HCT116 (cell line): ENCODE measurements around the gene ZDHHC4. TPM values are rescaled to one million over a fixed set of nuclear protein-coding genes. Genes with fewer than 3 reads are reported as not detected.
"Not testable (repeated sequence)": the region's sequence is repeated elsewhere in the genome, so short reads cannot be mapped to it uniquely, and the experiment has no call there.

ENCODE experiments used
- ATAC-seq: fragments of 200-7000 bp; cut with Tn5 transposase; 2 replicates; pipeline ENCODE4 v1.9.1; 2020; ENCODE audit warnings: mild to moderate bottlenecking, moderate library complexity
- BruUV-seq: library from RNA; stranded (reverse); fragments of 400-500 nt; replicated peaks from 2 replicates; lab custom pipeline; 2021; lab: Mats Ljungman, UMichigan
- CTCF ChIA-PET: fragments of 300-600 bp; sonication (Branson Sonifier 250); formaldehyde crosslinking; loops from one replicate; lab custom pipeline; 2021; ENCODE audit warnings: antibody characterized with exemption; lab: Charles Lee
- POLR2A ChIA-PET: fragments of 300-600, 350-600 bp; sonication (Branson Sonifier 250); formaldehyde crosslinking; loops from one replicate; lab custom pipeline; 2021; ENCODE audit warnings: antibody characterized with exemption; lab: Charles Lee
- RAD21 ChIA-PET, 2 experiments: fragments of 300-600 bp; sonication (Branson Sonifier 250); formaldehyde crosslinking; loops; one replicate each; lab custom pipeline; 2023; ENCODE audit warnings: low total read pairs in 2 of 2; ENCODE audit not compliant: uncharacterized antibody in 2 of 2, unreplicated experiment in 2 of 2, low non-redundant PET in 1 of 2; lab: Charles Lee
- DNase-seq: peaks from one replicate; pipeline ENCODE4 v3.0.0-alpha.2; 2010; ENCODE audit warnings: low read depth, low spot score
- H2AFZ ChIP-seq: fragments of 200-600 bp; shearing (Covaris generic), sonication (generic); 2 replicates; pipeline ENCODE4 v1.6.1; 2017; ENCODE audit warnings: low read depth, mixed run types, mixed read lengths, antibody characterized with exemption, low read length; ENCODE audit not compliant: poor library complexity, severe bottlenecking
- H3K27ac ChIP-seq: 2 replicates; pipeline ENCODE4 v1.5.1; 2012; ENCODE audit warnings: low read depth, low read length
- H3K27me3 ChIP-seq: fragments of 200-600 bp; sonication (generic); 2 replicates; pipeline ENCODE4 v1.6.1; 2016; ENCODE audit warnings: mixed run types, low read length, mixed read lengths; ENCODE audit not compliant: insufficient read depth
- H3K36me3 ChIP-seq, 2 experiments: fragments of 200-500 bp in 1 of 2; fragments of 200-600 bp in 1 of 2; sonication (Bioruptor generic) in 1 of 2; sonication (generic) in 1 of 2; 2 replicates each; pipeline versions ENCODE4 v1.5.1 to v1.6.1; 2014 to 2016; ENCODE audit warnings: low read length in 2 of 2, inconsistent platforms in 1 of 2, mixed read lengths in 1 of 2, mixed run types in 1 of 2; ENCODE audit not compliant: insufficient read depth in 2 of 2, control insufficient read depth in 1 of 2
- H3K4me1 ChIP-seq, 2 experiments: fragments of 200-600 bp in 1 of 2; sonication (generic) in 1 of 2; 2 replicates each; pipeline versions ENCODE4 v1.5.1 to v1.6.1; 2012 to 2017; ENCODE audit warnings: low read length in 2 of 2, inconsistent platforms in 1 of 2, mild to moderate bottlenecking in 1 of 2, mixed read lengths in 1 of 2, mixed run types in 1 of 2, moderate library complexity in 1 of 2; ENCODE audit not compliant: insufficient read depth in 2 of 2, control insufficient read depth in 1 of 2
- H3K4me2 ChIP-seq: fragments of 200-600 bp; sonication (generic); 2 replicates; pipeline ENCODE4 v1.6.1; 2017; ENCODE audit warnings: mixed run types, low read length, mixed read lengths
- H3K4me3 ChIP-seq, 2 experiments: fragments of 200-600 bp in 1 of 2; sonication (generic) in 1 of 2; replicated peaks in 1 of 2; 2 replicates each; pipeline ENCODE4 v1.5.1; 2011 to 2016; ENCODE audit warnings: low read length in 2 of 2, control low read depth in 1 of 2, low read depth in 1 of 2, mild to moderate bottlenecking in 1 of 2, mixed read lengths in 1 of 2, mixed run types in 1 of 2
- H3K79me2 ChIP-seq: fragments of 200-600 bp; sonication (generic); 2 replicates; pipeline ENCODE4 v1.6.1; 2017; ENCODE audit warnings: mild to moderate bottlenecking, mixed run types, low read length, moderate library complexity, mixed read lengths; ENCODE audit not compliant: insufficient read depth
- H3K9ac ChIP-seq: fragments of 200-600 bp; sonication (generic); 2 replicates; pipeline ENCODE4 v1.6.1; 2016; ENCODE audit warnings: low read length, mixed read lengths
- H3K9me2 ChIP-seq: fragments of 200-600 bp; sonication (generic), shearing (Covaris generic); 2 replicates; pipeline ENCODE4 v1.6.1; 2017; ENCODE audit warnings: mixed run types, mild to moderate bottlenecking, moderate library complexity; ENCODE audit not compliant: insufficient read depth
- H3K9me3 ChIP-seq, 2 experiments: fragments of 200-500 bp in 1 of 2; fragments of 200-600 bp in 1 of 2; sonication (Bioruptor generic) in 1 of 2; sonication (generic) in 1 of 2; 2 replicates each; pipeline ENCODE4 v1.6.1; 2014 to 2017; ENCODE audit warnings: low read length in 2 of 2, mixed read lengths in 2 of 2, inconsistent platforms in 1 of 2, low read depth in 1 of 2, mild to moderate bottlenecking in 1 of 2, mixed run types in 1 of 2, moderate library complexity in 1 of 2; ENCODE audit not compliant: control insufficient read depth in 1 of 2, insufficient read depth in 1 of 2
- H4K20me1 ChIP-seq: fragments of 200-600 bp; sonication (generic), shearing (Covaris generic); 2 replicates; pipeline ENCODE4 v1.6.1; 2017; ENCODE audit warnings: mixed run types, mild to moderate bottlenecking, moderate library complexity; ENCODE audit not compliant: insufficient read depth
- ZFX ChIP-seq: fragments of 450-650 bp; IDR thresholded peaks from 2 replicates; pipeline ENCODE4 v1.6.1; 2017
- intact Hi-C: fragments of 100-400 bp; cut with micrococcal nuclease; formaldehyde crosslinking; loops from 2 replicates; pipeline ENCODE4 v1.10.0; 2022
- total RNA-seq: library from RNA; stranded (reverse); gene quantifications from one replicate; pipeline ENCODE4 v1.2.1, GENCODE V29; 2021; ENCODE audit not compliant: unreplicated experiment
- TF ChIP-seq, protein P1 (sequence below), 3 experiments: fragments of 200-600 bp in 1 of 3; sonication (generic) in 1 of 3; IDR thresholded peaks in 2 of 3; conservative IDR thresholded peaks in 1 of 3; 2 replicates each; pipeline ENCODE4 v1.5.1; 2012 to 2017; ENCODE audit warnings: low read depth in 2 of 3, low read length in 2 of 3, antibody characterized with exemption in 1 of 3, borderline replicate concordance in 1 of 3, control low read depth in 1 of 3, mild to moderate bottlenecking in 1 of 3, mixed read lengths in 1 of 3, mixed run types in 1 of 3, moderate library complexity in 1 of 3; ENCODE audit not compliant: insufficient read depth in 1 of 3

ZDHHC4 gene
- total RNA-seq, 1 experiment from 2014 or later: 59.3 TPM

DNA sequence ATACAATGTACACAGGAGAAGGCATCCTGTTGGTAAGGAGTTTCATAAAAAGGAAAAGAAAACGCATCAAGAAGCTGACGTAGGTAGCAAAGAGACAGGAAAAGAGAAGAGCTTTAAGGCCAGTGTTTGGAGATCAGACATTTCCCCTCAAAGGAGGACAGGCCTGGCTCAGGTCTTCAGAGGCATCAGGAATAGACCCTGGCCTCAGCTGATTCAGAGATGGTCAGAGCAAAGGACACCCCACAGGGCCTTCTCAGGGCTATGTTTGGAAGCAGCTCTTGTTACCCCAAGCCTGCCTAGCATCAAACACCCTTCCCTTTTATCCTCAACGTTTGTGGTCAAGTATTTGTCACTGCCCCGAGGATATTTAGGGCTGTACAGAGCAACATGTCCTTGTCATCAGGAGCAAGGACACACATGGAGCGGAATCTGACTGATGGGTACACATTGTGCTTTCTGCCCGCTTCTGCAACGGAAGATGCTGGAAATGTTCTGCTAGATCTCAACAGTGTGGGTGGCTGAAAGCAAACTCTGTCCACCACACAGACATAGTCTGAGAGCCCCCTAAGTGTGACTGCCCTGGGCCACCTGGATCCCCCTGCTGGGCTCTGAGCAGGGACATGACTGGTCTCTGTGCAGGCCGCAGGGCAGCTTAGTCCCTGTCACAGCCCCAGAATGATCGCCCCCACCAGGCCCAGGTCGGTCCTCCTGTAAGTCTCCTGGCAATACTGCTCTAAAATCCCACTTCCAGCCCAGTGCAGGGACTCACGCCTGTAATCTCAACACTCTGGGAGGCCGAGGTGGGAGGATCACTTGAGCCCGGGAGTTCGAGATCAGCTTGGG is 1.0 kb upstream of the ZDHHC4 start:
- H3K36me3 ChIP-seq: peaks cover 0 to 4% of the 10 kb centered on the region in 2 experiments; a peak in 2 of 4 replicates
- no peaks in the 10 kb centered on the region for H3K27me3 ChIP-seq
- H3K9ac ChIP-seq: peak overlapping the region; percentile 82
- ChIA-PET CTCF (interaction anchor here (2.6 kb wide), 1 partner anchor 60 kb away, joined by 12 read pairs; no protein-coding TSS in a partner anchor), POLR2A (interaction anchor here (0.6 kb wide), 1 partner anchor 81 kb away, joined by 3 read pairs; no protein-coding TSS in a partner anchor), RAD21 (no interaction called here)
- TSS peak; percentile 85 for BruUV-seq
- no peak overlapping the region for H2AFZ ChIP-seq
- H3K4me3 ChIP-seq: peak overlapping the region; percentile 69 to 87
- DNase-seq (no peak), ATAC-seq (peak; percentile 32; the same call in 1 of the 2 replicates)
- H3K27ac ChIP-seq: peak overlapping the region; percentile 49
- H3K4me2 ChIP-seq: peak overlapping the region; percentile 96
- TF ChIP-seq, protein P1, sequence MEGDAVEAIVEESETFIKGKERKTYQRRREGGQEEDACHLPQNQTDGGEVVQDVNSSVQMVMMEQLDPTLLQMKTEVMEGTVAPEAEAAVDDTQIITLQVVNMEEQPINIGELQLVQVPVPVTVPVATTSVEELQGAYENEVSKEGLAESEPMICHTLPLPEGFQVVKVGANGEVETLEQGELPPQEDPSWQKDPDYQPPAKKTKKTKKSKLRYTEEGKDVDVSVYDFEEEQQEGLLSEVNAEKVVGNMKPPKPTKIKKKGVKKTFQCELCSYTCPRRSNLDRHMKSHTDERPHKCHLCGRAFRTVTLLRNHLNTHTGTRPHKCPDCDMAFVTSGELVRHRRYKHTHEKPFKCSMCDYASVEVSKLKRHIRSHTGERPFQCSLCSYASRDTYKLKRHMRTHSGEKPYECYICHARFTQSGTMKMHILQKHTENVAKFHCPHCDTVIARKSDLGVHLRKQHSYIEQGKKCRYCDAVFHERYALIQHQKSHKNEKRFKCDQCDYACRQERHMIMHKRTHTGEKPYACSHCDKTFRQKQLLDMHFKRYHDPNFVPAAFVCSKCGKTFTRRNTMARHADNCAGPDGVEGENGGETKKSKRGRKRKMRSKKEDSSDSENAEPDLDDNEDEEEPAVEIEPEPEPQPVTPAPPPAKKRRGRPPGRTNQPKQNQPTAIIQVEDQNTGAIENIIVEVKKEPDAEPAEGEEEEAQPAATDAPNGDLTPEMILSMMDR (IDR thresholded peaks at IDR 0.05 in 2 of 3, conservative IDR thresholded peaks at IDR 0.05 in 1 of 3; ENCODE audit: borderline replicate concordance in 1 of 3, insufficient read depth in 1 of 3, low read depth in 2 of 3, low read length in 2 of 3): peak in 2 of 3 experiments; percentile 6 to 22; a peak in 1 of 6 replicates
- no peak; the same call in 1 of the 2 replicates for TF ChIP-seq ZFX
- H3K79me2 ChIP-seq: peaks cover 22% of the 10 kb centered on the region; the same call in 1 of the 2 replicates
- intact Hi-C loops: no loop called here
- no peaks in the 10 kb centered on the region for H3K9me3 ChIP-seq
- H3K9me2 ChIP-seq: no peaks in the 10 kb centered on the region
- peaks cover 11 to 23% of the 10 kb centered on the region in 2 experiments for H3K4me1 ChIP-seq
- H4K20me1 ChIP-seq: no peaks in the 10 kb centered on the region

DNA sequence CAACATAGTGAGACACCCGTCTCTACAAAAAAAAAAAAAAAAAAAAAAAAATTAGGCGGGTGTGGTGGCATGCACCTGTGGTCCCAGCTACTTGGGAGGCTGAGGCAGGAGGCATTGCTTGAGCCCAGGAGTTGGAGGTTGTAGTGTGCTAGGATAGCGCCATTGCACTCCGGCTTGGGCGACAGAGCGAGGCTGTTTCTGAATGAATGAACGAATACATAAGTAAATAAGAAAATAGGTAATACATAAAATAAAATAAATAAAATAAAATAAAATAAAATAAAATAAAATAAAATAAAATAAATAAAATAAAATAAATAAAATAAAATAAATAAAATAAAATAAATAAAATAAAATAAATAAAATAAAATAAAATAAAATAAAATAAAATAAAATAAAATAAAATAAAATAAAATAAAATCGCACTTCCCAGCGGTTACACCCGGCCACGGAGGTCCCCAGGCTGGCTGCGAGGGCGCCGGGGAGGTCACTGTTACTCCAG is 336 bp upstream of the ZDHHC4 start:
- POLR2A ChIA-PET: interaction anchor here (0.6 kb wide), 1 partner anchor 80 kb away, joined by 3 read pairs; no protein-coding TSS in a partner anchor
- BruUV-seq, H2AFZ ChIP-seq: not testable (repeated sequence)

More for the DNA sequence above, 336 bp upstream of the ZDHHC4 start:
- H3K9me3 ChIP-seq, H3K36me3 ChIP-seq, H4K20me1 ChIP-seq, ATAC-seq, RAD21 ChIA-PET, H3K9me2 ChIP-seq, intact Hi-C loops, H3K27me3 ChIP-seq, DNase-seq: not testable (repeated sequence)
- Histone ChIP-seq H3K4me3 (peak overlapping the region; percentile 69 to 87), H3K79me2 (peaks cover 22% of the 10 kb centered on the region; the same call in 1 of the 2 replicates), H3K27ac (peak overlapping the region; percentile 49), H3K4me2 (peak overlapping the region; percentile 96), H3K4me1 (peaks cover 11 to 23% of the 10 kb centered on the region in 2 experiments), H3K9ac (peak overlapping the region; percentile 82)
- CTCF ChIA-PET: interaction anchor here (2.0 kb wide), 1 partner anchor 13 kb away, joined by 7 read pairs; the partner anchor contains the start of gene INTS15
